GM18498 (cell line): ENCODE results near the gene CES4A.
"Not testable (repeated sequence)": the region's sequence is repeated elsewhere in the genome, so short reads cannot be mapped to it uniquely, and the experiment has no call there.

Experiments used
- ATAC-seq: cut with Tn5 transposase; IDR thresholded peaks from one replicate; pipeline ENCODE4 v1.9.1; 2021; ENCODE audit warnings: mild to moderate bottlenecking, moderate library complexity; ENCODE audit not compliant: unreplicated experiment

Gene CES4A

DNA sequence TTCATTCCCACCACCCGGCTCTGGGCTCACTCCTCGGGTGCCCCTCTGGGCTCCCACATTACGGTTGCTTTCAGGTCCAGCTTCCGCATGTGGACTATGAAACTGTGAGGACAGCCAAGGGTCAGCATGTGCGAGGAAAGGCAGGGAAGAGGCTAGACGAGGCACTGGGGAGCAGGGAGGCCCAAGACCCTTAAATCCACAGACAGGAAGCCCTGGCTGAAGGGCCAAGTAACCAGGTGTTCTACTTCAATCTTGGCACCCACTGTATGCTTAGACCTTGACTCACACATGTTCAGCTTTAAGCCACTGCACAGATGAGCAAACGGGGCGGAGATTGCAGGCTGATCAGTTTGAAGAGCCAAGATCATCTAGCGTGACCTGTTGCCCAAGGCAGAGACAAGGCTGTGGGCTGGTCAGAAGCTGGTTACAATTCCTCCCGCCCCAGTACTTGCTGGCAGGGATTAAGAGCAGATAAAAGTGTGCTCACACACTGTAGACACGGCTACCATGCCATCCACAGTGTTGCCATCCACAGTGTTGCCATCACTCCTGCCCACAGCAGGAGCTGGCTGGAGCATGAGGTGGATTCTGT, at the start of gene CES4A:
TSS of gene CES4A (plus strand) at position 393 of the 592 bp plus-strand sequence. CDS start at position 577, 184 bp downstream.
- no peak for ATAC-seq

DNA sequence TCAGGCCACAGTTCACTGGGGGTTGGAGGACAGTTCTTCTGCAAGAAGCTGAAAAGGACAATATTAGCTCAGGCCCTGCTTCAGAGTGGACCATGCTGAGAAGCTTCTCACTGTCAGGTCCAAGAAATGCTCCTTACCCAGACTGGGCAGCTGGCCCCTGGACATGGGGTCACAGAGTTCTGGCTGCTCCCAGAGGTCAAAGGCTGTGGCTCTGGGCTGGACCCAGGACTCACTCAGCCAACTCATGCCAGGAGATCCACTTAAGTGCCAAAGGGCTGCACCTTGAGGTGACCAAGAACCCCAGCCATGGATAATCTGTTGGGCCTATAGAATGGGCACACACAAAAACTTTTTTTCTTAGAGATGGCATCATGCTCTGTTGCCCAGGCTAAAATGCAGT, 49.0 kb upstream of the CES4A start:
- no peak for ATAC-seq

GRCh38 chr16:66940236-66940635, 48.2 kb upstream of the CES4A start:
- no peak for ATAC-seq

- ATAC-seq, result no peak
Observed at GRCh38 chr16:66942981-66943380, 45.4 kb upstream of the CES4A start.

- ATAC-seq, result no peak
Observed at GRCh38 chr16:66943426-66944053, 44.8 kb upstream of the CES4A start.

GRCh38 chr16:66944054-66944441, 44.3 kb upstream of the CES4A start:
- no peak for ATAC-seq

DNA sequence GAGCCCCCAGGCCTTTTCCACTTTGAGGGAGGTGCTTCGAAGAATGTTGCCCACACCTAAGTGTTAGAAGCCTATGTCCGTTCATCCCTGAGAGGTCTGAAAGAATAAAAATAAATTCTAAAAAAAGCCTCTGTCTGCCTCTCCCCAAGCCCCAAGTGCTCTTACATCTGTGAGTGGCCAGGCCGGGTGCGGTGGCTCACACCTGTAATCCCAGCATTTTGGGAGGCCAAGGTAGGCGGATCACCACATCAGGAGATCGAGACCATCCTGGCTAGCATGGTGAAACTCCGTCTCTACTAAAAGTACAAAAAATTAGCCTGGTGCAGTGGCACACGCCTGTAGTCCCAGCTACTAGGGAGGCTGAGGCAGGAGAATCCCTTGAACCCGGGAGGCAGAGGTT, 43.4 kb upstream of the CES4A start:
- not testable (repeated sequence) for ATAC-seq

DNA sequence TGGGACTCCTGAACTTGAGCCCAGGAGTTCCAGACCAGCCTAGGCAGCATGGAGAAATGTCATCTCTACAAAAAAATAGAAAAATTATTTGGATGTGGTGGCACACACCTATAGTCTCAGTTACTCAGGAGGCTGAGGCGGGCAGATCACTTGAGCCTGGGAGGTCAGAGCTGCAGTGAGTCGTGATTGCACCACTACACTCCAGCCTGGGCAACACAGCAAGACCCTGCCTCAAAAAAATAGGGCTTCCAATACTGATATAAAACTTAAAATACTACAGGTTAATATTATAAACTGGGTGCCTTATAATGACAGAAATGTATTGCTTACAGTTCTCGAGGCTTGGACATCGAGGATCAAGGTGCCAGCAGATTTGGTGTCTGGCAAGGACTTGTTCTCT, 42.5 kb upstream of the CES4A start:
- ATAC-seq, result no peak

DNA sequence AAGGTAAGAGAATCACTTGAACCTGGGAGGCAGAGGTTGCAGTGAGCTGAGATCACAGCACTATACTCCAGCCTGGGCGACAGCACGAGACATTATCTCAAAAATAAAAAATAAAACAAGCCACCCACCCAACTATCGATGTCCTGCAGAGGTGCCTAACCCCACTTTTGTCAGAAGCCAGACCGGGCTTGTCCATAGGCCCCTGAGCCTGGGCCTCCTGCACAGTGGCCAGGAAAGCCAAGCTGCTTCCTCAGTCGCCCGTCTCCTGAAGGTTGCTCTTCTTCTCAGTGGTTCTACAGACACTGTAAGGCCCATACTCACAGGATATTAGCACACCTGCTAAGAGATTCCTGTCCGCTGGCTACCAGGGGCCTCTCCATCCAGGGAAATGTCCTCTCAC, 41.8 kb upstream of the CES4A start:
- ATAC-seq, result no peak

GRCh38 chr16:66946974-66947301, 41.5 kb upstream of the CES4A start:
- no peak for ATAC-seq

DNA sequence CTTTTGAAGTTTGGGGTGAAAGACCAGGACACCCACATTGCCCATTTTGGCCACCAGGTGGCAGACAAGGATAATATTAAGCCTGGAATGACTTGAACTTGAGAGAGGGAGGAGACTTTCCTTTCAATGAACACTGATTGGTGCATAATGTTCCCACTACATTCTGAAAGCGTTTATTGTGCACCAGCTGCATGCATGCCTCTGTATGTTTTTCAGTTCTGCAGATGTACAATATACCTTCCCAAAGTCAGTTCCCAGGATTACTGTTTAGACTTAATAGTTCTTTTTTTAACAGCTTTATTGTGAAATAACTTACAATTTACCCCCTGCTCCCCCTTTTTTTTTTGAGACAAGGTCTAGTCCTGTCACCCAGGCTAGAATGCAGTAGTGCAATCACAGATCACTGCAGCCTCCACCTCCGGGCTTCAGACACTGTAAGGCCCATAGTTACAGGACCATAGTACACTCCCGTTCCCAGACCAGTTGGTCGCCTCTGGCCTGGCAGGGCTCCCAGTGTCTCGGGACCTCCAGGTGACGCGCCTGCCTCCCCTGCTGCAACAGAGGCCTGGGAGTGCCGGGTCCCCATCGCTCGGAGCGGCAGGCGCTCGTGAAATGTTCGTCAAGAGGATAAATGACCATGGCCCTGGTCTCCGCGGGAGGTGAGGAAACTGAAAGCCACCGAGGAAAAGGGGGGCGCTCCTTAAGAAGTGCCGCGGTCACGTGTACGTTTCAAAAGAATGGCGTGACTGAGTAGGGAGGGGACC, 40.9 kb upstream of the CES4A start:
- peak; percentile 70 for ATAC-seq

DNA sequence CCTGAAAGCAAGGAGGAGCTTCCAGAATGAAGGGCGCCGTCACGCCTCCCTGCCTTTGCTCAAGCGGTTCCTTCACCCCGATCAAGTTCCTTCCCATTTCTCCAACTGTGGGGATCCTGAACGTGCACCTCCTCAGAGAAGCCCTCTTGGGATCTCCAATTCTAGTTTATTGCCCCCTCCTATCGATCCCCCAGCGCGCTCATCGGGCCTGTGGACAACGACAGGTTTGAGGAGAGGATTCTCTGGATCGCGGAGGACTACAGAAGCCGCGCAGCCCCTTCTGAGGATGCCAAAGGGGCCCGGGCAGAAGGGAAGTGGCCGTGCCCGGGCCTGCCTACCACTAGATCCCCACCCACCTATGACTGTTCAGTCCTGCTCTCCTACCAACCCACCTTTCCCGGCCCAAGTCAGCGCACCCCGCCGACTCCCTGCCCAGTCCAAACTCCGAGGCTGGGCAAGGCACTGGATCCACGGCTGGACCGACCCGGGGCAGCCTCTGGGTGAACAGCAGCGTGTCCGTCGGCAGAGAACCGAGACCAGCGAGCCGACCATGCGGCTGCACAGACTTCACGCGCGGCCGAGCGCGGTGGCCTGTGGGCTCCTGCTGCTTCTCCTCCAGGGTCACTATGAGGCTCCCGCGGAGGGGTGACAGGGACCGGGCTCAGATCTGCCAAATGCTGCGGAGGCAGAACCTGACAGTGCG, 40.1 kb upstream of the CES4A start:
- ATAC-seq, result no peak

- ATAC-seq, result no peak
Observed at GRCh38 chr16:66948837-66949225, 39.6 kb upstream of the CES4A start.

GRCh38 chr16:66949472-66949871, 38.9 kb upstream of the CES4A start:
- ATAC-seq, result no peak

DNA sequence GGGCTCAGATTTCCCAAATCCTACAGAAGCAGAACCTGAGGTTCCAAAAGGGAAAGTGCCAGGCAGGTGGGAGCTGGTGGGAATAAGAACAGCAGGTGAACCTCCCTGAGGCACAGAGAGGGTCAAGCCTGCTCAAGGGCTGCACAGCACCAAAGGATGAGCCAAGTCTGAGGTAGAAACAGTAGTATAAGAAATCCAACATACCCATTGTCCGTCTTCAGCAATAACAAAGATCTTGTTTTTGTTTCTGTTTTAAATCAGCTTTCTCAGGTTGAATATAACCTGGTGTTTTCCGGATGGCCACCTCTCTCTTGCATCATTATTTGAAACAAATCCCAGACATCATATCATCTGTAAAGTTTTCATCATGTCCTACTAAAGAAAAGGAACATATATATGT, 38.0 kb upstream of the CES4A start:
- ATAC-seq, result no peak

DNA sequence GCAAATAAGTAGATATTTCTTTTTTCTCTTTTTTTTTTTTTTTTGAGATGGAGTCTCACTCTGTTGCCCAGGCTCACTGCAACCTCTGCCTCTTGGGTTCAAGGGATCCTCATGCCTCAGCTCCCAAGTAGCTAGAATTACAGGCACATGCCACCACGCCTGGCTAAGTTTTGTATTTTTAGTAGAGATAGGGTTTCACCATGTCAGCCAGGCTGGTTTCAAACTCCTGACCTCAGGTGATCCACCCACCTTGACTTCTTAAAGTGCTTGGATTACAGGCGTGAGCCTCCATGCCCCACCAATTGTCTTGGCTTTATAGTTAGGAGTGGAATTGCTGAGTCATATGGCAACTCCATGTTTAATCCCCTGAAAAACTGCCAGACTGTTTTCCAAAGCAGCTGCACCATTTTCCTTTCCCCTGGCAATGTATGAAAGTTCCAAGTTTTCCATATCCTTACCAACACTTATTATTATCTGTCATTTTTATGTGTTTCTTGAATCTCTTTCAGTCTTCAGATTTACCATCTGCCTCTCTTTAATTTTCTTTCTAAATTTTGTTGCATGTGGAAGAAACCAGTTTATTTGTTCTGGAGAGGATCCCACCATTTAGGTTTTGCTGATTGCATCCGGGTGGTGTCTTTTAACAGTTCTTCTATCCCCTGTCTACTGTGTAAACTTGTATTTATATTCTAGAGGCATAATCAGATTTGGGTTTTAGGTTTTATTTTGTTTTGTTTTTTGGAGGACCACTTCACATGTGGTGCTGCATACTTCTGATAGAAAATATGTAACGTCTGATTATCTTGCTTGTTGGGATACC, 37.2 kb upstream of the CES4A start:
- ATAC-seq, result no peak

GRCh38 chr16:66952430-66953110, 35.8 kb upstream of the CES4A start:
- no peak for ATAC-seq

DNA sequence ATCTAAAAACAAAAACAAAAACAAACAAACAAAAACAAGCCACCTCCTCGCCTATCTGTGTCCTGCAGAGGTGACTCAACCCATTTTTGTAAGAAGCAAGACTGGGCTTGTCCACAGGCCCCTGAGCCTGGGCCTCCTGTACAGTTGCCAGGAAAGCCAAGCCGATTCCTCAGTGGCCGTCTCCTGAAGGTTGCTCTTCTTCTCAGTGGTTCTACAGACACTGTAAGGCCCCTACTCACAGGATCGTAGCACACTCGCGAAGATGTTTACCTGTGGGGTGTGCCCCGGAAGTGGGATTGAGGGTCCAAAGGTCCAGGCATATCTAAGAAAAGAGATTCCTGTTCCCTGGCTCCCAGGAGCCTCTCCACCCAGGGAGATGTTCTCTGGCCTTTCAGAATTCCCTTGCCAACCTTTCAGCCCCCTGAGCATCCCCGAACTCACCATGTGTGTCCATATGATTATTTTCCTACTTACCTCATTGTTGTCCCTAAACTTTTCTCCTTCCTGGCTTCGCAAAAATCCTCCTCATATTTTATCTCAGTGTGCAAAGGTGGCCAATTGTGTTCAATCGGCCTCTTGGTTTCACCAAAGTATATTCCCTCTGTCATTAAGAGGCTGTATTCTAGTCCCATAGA, 34.8 kb upstream of the CES4A start:
- ATAC-seq, result no peak

GRCh38 chr16:66954097-66954659, 34.2 kb upstream of the CES4A start:
- no peak for ATAC-seq
